Endothelial cell of umbilical vein (primary cell): Measurements from ENCODE around the gene MME. TPM values are rescaled to one million over a fixed set of nuclear protein-coding genes. Genes with fewer than 3 reads are reported as not detected.

Experiments
- BruUV-seq: library from RNA; stranded (reverse); fragments of 400-500 nt; replicated peaks from 2 replicates; lab custom pipeline; 2021; lab: Mats Ljungman, UMichigan
- CTCF ChIA-PET: fragments of 300-600, 350-600 bp; sonication (Branson Sonifier 250); formaldehyde crosslinking; loops from one replicate; lab custom pipeline; 2021; ENCODE audit warnings: antibody characterized with exemption, inconsistent platforms; lab: Charles Lee
- POLR2A ChIA-PET: fragments of 300-600, 350-600 bp; sonication (Branson Sonifier 250); formaldehyde crosslinking; loops from one replicate; lab custom pipeline; 2021; ENCODE audit warnings: antibody characterized with exemption, inconsistent platforms; lab: Charles Lee
- DNase-seq: peaks from one replicate; pipeline ENCODE4 v3.0.0-alpha.2; 2011; ENCODE audit warnings: low read depth, low spot score
- FAIRE-seq: peaks from 2 replicates; lab custom pipeline; 2011; peaks lifted over from hg19 to GRCh38; lab: Jason Lieb, UNC
- H2AFZ ChIP-seq: 2 replicates; pipeline ENCODE4 v1.6.0; 2012; ENCODE audit warnings: low read depth, low read length, control low read depth, inconsistent platforms
- H3K27ac ChIP-seq: 2 replicates; pipeline ENCODE4 v1.5.1; 2011; ENCODE audit warnings: low read depth, mild to moderate bottlenecking, control low read depth, low read length, moderate library complexity; ENCODE audit not compliant: insufficient read depth
- H3K27me3 ChIP-seq, 2 experiments: 2 replicates each; pipeline versions ENCODE4 v1.6.0 to v1.6.1; 2011; ENCODE audit warnings: low read length in 2 of 2, mixed read lengths in 1 of 2; ENCODE audit not compliant: control insufficient read depth in 2 of 2, insufficient read depth in 2 of 2
- H3K36me3 ChIP-seq, 2 experiments: 2 replicates in 1 of 2; 3 replicates in 1 of 2; pipeline ENCODE4 v1.5.1; 2011; ENCODE audit warnings: low read length in 2 of 2, mild to moderate bottlenecking in 1 of 2, moderate library complexity in 1 of 2; ENCODE audit not compliant: control insufficient read depth in 2 of 2, insufficient read depth in 2 of 2; ENCODE audit errors: extremely low read depth in 1 of 2
- H3K4me1 ChIP-seq: 3 replicates; pipeline ENCODE4 v1.5.1; 2011; ENCODE audit warnings: mild to moderate bottlenecking, low read length; ENCODE audit not compliant: control insufficient read depth, insufficient read depth; ENCODE audit errors: extremely low read depth
- H3K4me2 ChIP-seq: 2 replicates; pipeline ENCODE4 v1.6.1; 2011; ENCODE audit warnings: low read length, control low read depth, mixed read lengths; ENCODE audit not compliant: insufficient read depth
- H3K4me3 ChIP-seq, 3 experiments: fragments of 200-600 bp in 1 of 3; sonication (generic), shearing (Covaris generic) in 1 of 3; replicated peaks in 1 of 3; 2 replicates each; pipeline ENCODE4 v1.5.1; 2011 to 2016; ENCODE audit warnings: control low read depth in 3 of 3, low read length in 3 of 3, mild to moderate bottlenecking in 2 of 3, inconsistent platforms in 1 of 3, low read depth in 1 of 3, moderate library complexity in 1 of 3; ENCODE audit not compliant: insufficient read depth in 1 of 3
- H3K79me2 ChIP-seq: 2 replicates; pipeline ENCODE4 v1.6.0; 2012; ENCODE audit warnings: low read length, inconsistent platforms; ENCODE audit not compliant: control insufficient read depth, insufficient read depth
- H3K9ac ChIP-seq: replicated peaks from 2 replicates; pipeline ENCODE3; 2011; ENCODE audit warnings: low read length, control low read depth; ENCODE audit not compliant: insufficient read depth; ENCODE audit errors: extremely low read depth
- H3K9me1 ChIP-seq: replicated peaks from 3 replicates; pipeline ENCODE4 v1.6.0; 2011; ENCODE audit warnings: mild to moderate bottlenecking, low read length; ENCODE audit not compliant: control insufficient read depth, insufficient read depth; ENCODE audit errors: extremely low read depth
- H3K9me3 ChIP-seq: replicated peaks from 2 replicates; pipeline ENCODE4 v1.5.1; 2012; ENCODE audit warnings: low read length, inconsistent platforms; ENCODE audit not compliant: control insufficient read depth, insufficient read depth
- H4K20me1 ChIP-seq: replicated peaks from 2 replicates; pipeline ENCODE3; 2011; ENCODE audit warnings: mild to moderate bottlenecking, low read length; ENCODE audit not compliant: control insufficient read depth, insufficient read depth; ENCODE audit errors: extremely low read depth
- CTCF ChIP-seq, 2 donors: IDR thresholded peaks; 1 replicate in 1 of 2; 2 replicates in 1 of 2; pipeline ENCODE4 v1.5.1; 2011; ENCODE audit warnings: low read length in 2 of 2, mild to moderate bottlenecking in 2 of 2, moderate library complexity in 2 of 2, control low read depth in 1 of 2, inconsistent platforms in 1 of 2, low read depth in 1 of 2; ENCODE audit not compliant: insufficient read depth in 1 of 2; ENCODE audit errors: extremely low read depth in 1 of 2
- EZH2 ChIP-seq: IDR thresholded peaks from 2 replicates; pipeline ENCODE4 v1.6.1; 2012; ENCODE audit warnings: borderline replicate concordance, low read depth, mild to moderate bottlenecking, moderate library complexity, low read length, inconsistent platforms; ENCODE audit not compliant: severe bottlenecking
- FOS ChIP-seq: IDR thresholded peaks from 2 replicates; pipeline ENCODE4 v1.6.1; 2011; ENCODE audit warnings: mild to moderate bottlenecking, low read length, moderate library complexity, borderline replicate concordance; ENCODE audit not compliant: insufficient read depth
- GATA2 ChIP-seq: IDR thresholded peaks from 2 replicates; pipeline ENCODE4 v1.7.0; 2011; ENCODE audit warnings: low read depth, mild to moderate bottlenecking, moderate library complexity, mixed read lengths, low read length; ENCODE audit not compliant: insufficient read length, insufficient read depth
- JUN ChIP-seq: IDR thresholded peaks from 2 replicates; pipeline ENCODE4 v1.6.1; 2011; ENCODE audit warnings: borderline replicate concordance, low read depth; ENCODE audit not compliant: insufficient read length, insufficient read depth
- MAX ChIP-seq: IDR thresholded peaks from 2 replicates; pipeline ENCODE4 v1.6.1; 2011; ENCODE audit not compliant: insufficient read depth, insufficient read length
- POLR2A ChIP-seq: IDR thresholded peaks from 2 replicates; pipeline ENCODE4 v1.6.1; 2012; ENCODE audit warnings: low read depth, mild to moderate bottlenecking, control low read depth, low read length
- POLR2AphosphoS5 ChIP-seq: IDR thresholded peaks from 2 replicates; pipeline ENCODE4 v1.6.1; 2012; ENCODE audit warnings: low read depth, mild to moderate bottlenecking, control low read depth, low read length, moderate library complexity; ENCODE audit not compliant: insufficient read depth
- dilution Hi-C: fragments of 300-500 bp; cut with MboI; formaldehyde crosslinking; loops from one replicate; pipeline ENCODE4 v1.15.0; 2019; ENCODE audit warnings: low sequenced_read_pairs; ENCODE audit not compliant: extremely low pct_ligation_motif_present
- intact Hi-C: fragments of 100-400 bp; cut with micrococcal nuclease; formaldehyde crosslinking; loops from one replicate; pipeline ENCODE4 v1.10.0; 2022
- polyA plus RNA-seq, 4 experiments: library from polyadenylated mRNA; depleted of rRNA in 3 of 4; stranded (reverse) in 3 of 4; unstranded in 1 of 4; fragments of >200 nt; gene quantifications; 2 replicates each; pipeline versions ENCODE4 v1.2.1 to v1.2.3, GENCODE V29; 2011 to 2012; ENCODE audit warnings: missing spikeins in 1 of 4
- total RNA-seq: library from RNA; stranded (reverse); gene quantifications from 2 replicates; pipeline ENCODE4 v1.2.3, GENCODE V29; 2021

MME gene
- total and polyA plus RNA-seq, 2 donors (not counting 3 experiments of a cell fraction or from before 2014, with no cell fraction given): 6.0 to 10.5 TPM

GRCh38 chr3:155211266-155211665 lies 131.1 kb downstream of the MME start:
- intact Hi-C loops: no loop called here
- no peak overlapping the region for H3K4me2 ChIP-seq
- DNase-seq (no peak), FAIRE-seq (no peak)
- dilution Hi-C loops: no loop called here
- H3K27me3 ChIP-seq: no peaks in the 10 kb centered on the region
- no peak overlapping the region for H2AFZ ChIP-seq
- H3K9me3 ChIP-seq: no peaks in the 10 kb centered on the region
- H3K79me2 ChIP-seq: no peaks in the 10 kb centered on the region
- H4K20me1 ChIP-seq: no peaks in the 10 kb centered on the region
- no peak overlapping the region for H3K4me3 ChIP-seq
- ChIA-PET CTCF (no interaction called here), POLR2A (no interaction called here)
- no peak for TF ChIP-seq POLR2AphosphoS5
- TF ChIP-seq GATA2: no peak
- TF ChIP-seq JUN: no peak
- TF ChIP-seq EZH2: no peak
- TF ChIP-seq MAX: no peak
- no peak for TF ChIP-seq CTCF (IDR thresholded peaks at IDR 0.05; ENCODE audit: extremely low read depth in 1 of 2, insufficient read depth in 1 of 2, low read depth in 1 of 2, low read length in 2 of 2)
- TF ChIP-seq FOS: no peak
- no peak for TF ChIP-seq POLR2A
- H3K4me1 ChIP-seq: no peaks in the 10 kb centered on the region
- no TSS peak for BruUV-seq
- H3K9me1 ChIP-seq: no peaks in the 10 kb centered on the region
- H3K9ac ChIP-seq: no peak overlapping the region
- H3K36me3 ChIP-seq: no peaks in the 10 kb centered on the region
- H3K27ac ChIP-seq: no peak overlapping the region
